Omental fat pad (tissue), 4 donors: ENCODE measurements around the gene VPS37B. TPM values are rescaled to one million over a fixed set of nuclear protein-coding genes. Genes with fewer than 3 reads are reported as not detected.

Experiments
- ATAC-seq: fragments of 150-250 bp; one replicate; pipeline ENCODE4 v1.9.1; 2016; ENCODE audit warnings: mild to moderate bottlenecking, moderate library complexity; ENCODE audit not compliant: low FRiP score
- DNase-seq: peaks from one replicate; pipeline ENCODE4 v3.0.0-alpha.2; 2019; ENCODE audit warnings: low spot score
- CTCF ChIP-seq, 3 donors: fragments of 450-650 bp; IDR thresholded peaks; one replicate each; pipeline ENCODE4 v1.5.1; 2016 to 2017; ENCODE audit warnings: antibody characterized with exemption in 3 of 3, mild to moderate bottlenecking in 3 of 3, moderate library complexity in 2 of 3
- total RNA-seq, 4 donors: library from RNA; depleted of rRNA; stranded (reverse); fragments of >200 nt; gene quantifications; one replicate each; pipeline ENCODE4 v1.1.0, GENCODE V29; 2016

Gene VPS37B
- total RNA-seq, 4 donors from 2014 or later = 20.7 to 45.0 (median 35.2) TPM

GRCh38 chr12:122927756-122928403 is 32.0 kb upstream of the VPS37B start:
- DNase-seq (no peak), ATAC-seq (no peak)
- no peak for TF ChIP-seq CTCF (IDR thresholded peaks at IDR 0.05)

- DNase-seq (no peak), ATAC-seq (no peak)
- TF ChIP-seq CTCF (IDR thresholded peaks at IDR 0.05) = no peak
Observed at GRCh38 chr12:122921917-122922316, 26.0 kb upstream of the VPS37B start.

- no peak for ATAC-seq
- no peak for TF ChIP-seq CTCF (IDR thresholded peaks at IDR 0.05)
- no peak for DNase-seq
Observed at GRCh38 chr12:122920687-122921086, 24.8 kb upstream of the VPS37B start.

GRCh38 chr12:122918827-122919226 is 22.9 kb upstream of the VPS37B start:
- DNase-seq = no peak
- TF ChIP-seq CTCF (IDR thresholded peaks at IDR 0.05) = no peak
- no peak for ATAC-seq

- no peak for TF ChIP-seq CTCF (IDR thresholded peaks at IDR 0.05)
- ATAC-seq = peak; percentile 64
- peak; percentile 32 for DNase-seq
Observed at GRCh38 chr12:122917507-122918121, 21.7 kb upstream of the VPS37B start.

GRCh38 chr12:122909442-122910288 is 13.7 kb upstream of the VPS37B start:
- DNase-seq = no peak
- no peak for TF ChIP-seq CTCF (IDR thresholded peaks at IDR 0.05)
- no peak for ATAC-seq
